GM23338 (cell line): ENCODE data around the gene MCFD2. TPM values are rescaled to one million over a fixed set of nuclear protein-coding genes. Genes with fewer than 3 reads are reported as not detected.

Source experiments
- ATAC-seq: fragments of 200-7000 bp; cut with Tn5 transposase; 3 replicates; pipeline ENCODE4 v1.9.1; 2020
- DNase-seq: peaks from one replicate; pipeline ENCODE4 v3.0.0-alpha.2; 2015; ENCODE audit warnings: low spot score
- H2AFZ ChIP-seq: fragments of 200-600 bp; sonication (generic); 2 replicates; pipeline ENCODE4 v1.8.0; 2016; ENCODE audit warnings: antibody characterized with exemption, mild to moderate bottlenecking, moderate library complexity
- H3F3A ChIP-seq: fragments of 200-600 bp; sonication (generic); replicated peaks from 2 replicates; pipeline ENCODE4 v1.8.0; 2017; ENCODE audit warnings: antibody characterized with exemption, mixed run types, low read depth
- H3K27ac ChIP-seq: fragments of 200-600 bp; sonication (generic); 2 replicates; pipeline ENCODE4 v1.6.1; 2016; ENCODE audit warnings: low read depth
- H3K27me3 ChIP-seq: fragments of 200-600 bp; sonication (generic); 2 replicates; pipeline ENCODE4 v1.8.0; 2016; ENCODE audit warnings: mild to moderate bottlenecking, mixed run types, moderate library complexity; ENCODE audit not compliant: insufficient read depth
- H3K36me3 ChIP-seq: fragments of 200-600 bp; sonication (generic); 2 replicates; pipeline ENCODE4 v1.8.0; 2016; ENCODE audit warnings: mild to moderate bottlenecking; ENCODE audit not compliant: insufficient read depth
- H3K4me1 ChIP-seq: fragments of 200-600 bp; sonication (generic); 2 replicates; pipeline ENCODE4 v1.8.0; 2016; ENCODE audit warnings: mild to moderate bottlenecking, moderate library complexity; ENCODE audit not compliant: insufficient read depth
- H3K4me2 ChIP-seq: fragments of 200-600 bp; sonication (generic); 2 replicates; pipeline ENCODE4 v1.7.1; 2017; ENCODE audit warnings: mixed run types
- H3K4me3 ChIP-seq: fragments of 200-600 bp; sonication (generic); 2 replicates; pipeline ENCODE4 v1.6.1; 2016; ENCODE audit warnings: mixed run types
- H3K79me2 ChIP-seq: fragments of 200-600 bp; sonication (generic); replicated peaks from 2 replicates; pipeline ENCODE4 v1.8.0; 2017; ENCODE audit warnings: mild to moderate bottlenecking; ENCODE audit not compliant: insufficient read depth
- H3K9me2 ChIP-seq: fragments of 200-600 bp; sonication (generic); 2 replicates; pipeline ENCODE4 v1.8.0; 2017; ENCODE audit not compliant: insufficient read depth
- H4K20me1 ChIP-seq: fragments of 200-600 bp; sonication (generic); replicated peaks from 2 replicates; pipeline ENCODE4 v1.8.0; 2017; ENCODE audit warnings: mild to moderate bottlenecking; ENCODE audit not compliant: insufficient read depth
- H3K27ac Mint-ChIP-seq: 2 replicates; pipeline ENCODE4 v1.8.0; 2020; ENCODE audit warnings: inconsistent platforms, mild to moderate bottlenecking, moderate library complexity, mixed read lengths
- H3K27me3 Mint-ChIP-seq: 3 replicates; pipeline ENCODE4 v1.8.0; 2022; ENCODE audit warnings: low read depth, mild to moderate bottlenecking, moderate library complexity, mixed read lengths, inconsistent platforms; ENCODE audit not compliant: insufficient read depth, poor library complexity
- H3K36me3 Mint-ChIP-seq: 3 replicates; pipeline ENCODE4 v1.8.0; 2021; ENCODE audit warnings: low read depth, mild to moderate bottlenecking, inconsistent platforms, moderate library complexity, mixed read lengths
- H3K4me1 Mint-ChIP-seq: 3 replicates; pipeline ENCODE4 v1.8.0; 2020; ENCODE audit warnings: mild to moderate bottlenecking, inconsistent platforms, mixed read lengths
- H3K4me3 Mint-ChIP-seq: 3 replicates; pipeline ENCODE4 v1.8.0; 2021; ENCODE audit warnings: moderate library complexity, mild to moderate bottlenecking, inconsistent platforms, mixed read lengths
- H3K9me3 Mint-ChIP-seq: 3 replicates; pipeline ENCODE4 v1.8.0; 2020; ENCODE audit warnings: moderate library complexity, mild to moderate bottlenecking, inconsistent platforms, mixed read lengths
- CREB1 ChIP-seq: fragments of 250-450 bp; sonication (Bioruptor Pico); IDR thresholded peaks from 2 replicates; pipeline ENCODE4 v1.5.0; 2020; ENCODE audit warnings: low read depth, mild to moderate bottlenecking, moderate library complexity
- EZH2 ChIP-seq: fragments of 200-600 bp; sonication (generic); IDR thresholded peaks from one replicate; pipeline ENCODE4 v1.8.0; 2017; ENCODE audit warnings: antibody characterized with exemption, mild to moderate bottlenecking, low read depth; ENCODE audit not compliant: unreplicated experiment
- EZH2phosphoT487 ChIP-seq: fragments of 200-600 bp; sonication (generic); IDR thresholded peaks from one replicate; pipeline ENCODE4 v1.8.1; 2018; ENCODE audit warnings: antibody characterized with exemption; ENCODE audit not compliant: unreplicated experiment
- JUNB ChIP-seq: IDR thresholded peaks from one replicate; pipeline ENCODE4 v1.6.1; 2016; ENCODE audit warnings: antibody characterized with exemption; ENCODE audit not compliant: unreplicated experiment
- NANOG ChIP-seq: IDR thresholded peaks from 2 replicates; pipeline ENCODE4 v1.6.1; 2016; ENCODE audit warnings: antibody characterized with exemption, borderline replicate concordance
- POLR2AphosphoS5 ChIP-seq: IDR thresholded peaks from 2 replicates; pipeline ENCODE4 v1.6.1; 2016; ENCODE audit warnings: antibody characterized with exemption, low read depth
- STAT1 ChIP-seq: IDR thresholded peaks from one replicate; pipeline ENCODE4 v1.6.1; 2016; ENCODE audit warnings: antibody characterized with exemption; ENCODE audit not compliant: unreplicated experiment
- ZNF114 ChIP-seq: fragments of 250-450 bp; sonication (Bioruptor Pico); IDR thresholded peaks from 2 replicates; pipeline ENCODE4 v1.5.0; 2020; ENCODE audit warnings: mild to moderate bottlenecking, moderate library complexity
- ZNF331 ChIP-seq: fragments of 250-450 bp; sonication (Bioruptor Pico); IDR thresholded peaks from 2 replicates; pipeline ENCODE4 v1.5.0; 2020; ENCODE audit warnings: low read depth, mild to moderate bottlenecking, moderate library complexity
- polyA plus RNA-seq: library from polyadenylated mRNA; unstranded; fragments of >200 nt; fragmentation: Nextera tagmentation; extraction: Ambion mirVana; gene quantifications from 2 replicates; pipeline ENCODE4 v1.2.1, GENCODE V29; 2016
- total RNA-seq: library from RNA; depleted of rRNA; stranded (reverse); fragments of >200 nt; shearing (Covaris generic); gene quantifications from 2 replicates; pipeline ENCODE4 v1.2.3, GENCODE V29; 2014
- TF ChIP-seq, protein P1 (sequence below): IDR thresholded peaks from 2 replicates; pipeline ENCODE4 v1.6.1; 2016; ENCODE audit warnings: antibody characterized with exemption
- TF ChIP-seq, protein P2 (sequence below), 2 experiments: fragments of 200-600 bp in 1 of 2; sonication (generic) in 1 of 2; conservative IDR thresholded peaks; 2 replicates each; pipeline versions ENCODE4 v1.5.1 to v1.6.1; 2016 to 2017; ENCODE audit warnings: antibody characterized with exemption in 2 of 2, low read depth in 2 of 2, mild to moderate bottlenecking in 2 of 2, moderate library complexity in 1 of 2
- TF ChIP-seq, protein P3 (sequence below): IDR thresholded peaks from one replicate; pipeline ENCODE4 v1.6.1; 2018; ENCODE audit warnings: antibody characterized with exemption; ENCODE audit not compliant: unreplicated experiment
- TF ChIP-seq, protein P4 (sequence below): fragments of 250-450 bp; sonication (Bioruptor Pico); IDR thresholded peaks from 2 replicates; pipeline ENCODE4 v1.5.0; 2020; ENCODE audit warnings: mild to moderate bottlenecking, moderate library complexity

Gene MCFD2
- total and polyA plus RNA-seq, 2 experiments from 2014 or later: 55.1 to 91.9 TPM

DNA sequence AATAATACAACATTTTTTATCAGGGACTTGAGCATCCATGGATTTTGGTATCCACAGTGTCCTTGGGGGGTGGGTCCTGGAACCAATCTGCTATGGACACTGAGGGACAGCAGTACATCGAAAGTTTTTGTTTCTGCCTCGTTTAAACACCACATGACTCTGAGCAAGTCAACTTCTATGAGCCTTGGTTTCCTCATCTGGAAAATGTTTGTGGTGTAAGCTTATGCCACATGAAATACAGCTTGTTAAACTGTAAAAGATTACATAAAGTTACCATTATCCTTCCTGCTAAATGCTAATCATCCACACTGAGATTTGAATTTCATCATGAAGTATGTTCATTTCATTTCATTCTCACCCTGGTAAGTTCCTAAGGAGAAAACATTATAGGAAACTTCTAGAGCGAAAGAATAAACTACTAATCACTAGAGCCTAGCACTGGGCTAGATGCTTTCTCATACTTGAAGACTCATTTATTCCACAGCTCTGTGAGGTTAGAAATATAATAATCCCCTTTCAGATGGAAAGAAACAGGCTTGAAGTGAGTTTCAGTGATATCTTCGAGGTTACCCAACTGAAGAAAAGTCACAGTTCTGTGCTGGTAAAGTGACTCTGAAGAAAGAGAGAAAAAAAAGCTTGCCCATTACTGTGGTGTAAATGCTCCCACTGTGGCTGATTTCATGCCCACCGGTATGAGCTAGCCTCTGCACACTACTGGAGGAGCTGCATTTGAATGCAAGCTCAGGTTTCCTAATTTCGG, 29.2 kb downstream of the MCFD2 start:
- H3K9me2 ChIP-seq: no peaks in the 10 kb centered on the region
- no peak overlapping the region for H2AFZ ChIP-seq
- no peaks in the 10 kb centered on the region for H3K79me2 ChIP-seq
- H3K4me3 ChIP-seq: no peak overlapping the region
- Mint-ChIP-seq H3K4me3 (no peak overlapping the region), H3K9me3 (peaks cover 3% of the 10 kb centered on the region; the same call in 1 of the 3 replicates), H3K36me3 (no peaks in the 10 kb centered on the region), H3K27ac (no peak overlapping the region), H3K27me3 (peaks cover 2% of the 10 kb centered on the region), H3K4me1 (peaks cover 7% of the 10 kb centered on the region; the same call in 2 of the 3 replicates)
- H3K4me2 ChIP-seq: no peak overlapping the region
- H4K20me1 ChIP-seq: no peaks in the 10 kb centered on the region
- DNase-seq (no peak), ATAC-seq (no peak)
- TF ChIP-seq NANOG (no peak), POLR2AphosphoS5 (no peak), ZNF331 (no peak), STAT1 (no peak), JUNB (no peak), EZH2phosphoT487 (no peak), CREB1 (CRISPR knock-in tag) (no peak), EZH2 (no peak), ZNF114 (CRISPR knock-in tag) (no peak)
- TF ChIP-seq, protein P1, sequence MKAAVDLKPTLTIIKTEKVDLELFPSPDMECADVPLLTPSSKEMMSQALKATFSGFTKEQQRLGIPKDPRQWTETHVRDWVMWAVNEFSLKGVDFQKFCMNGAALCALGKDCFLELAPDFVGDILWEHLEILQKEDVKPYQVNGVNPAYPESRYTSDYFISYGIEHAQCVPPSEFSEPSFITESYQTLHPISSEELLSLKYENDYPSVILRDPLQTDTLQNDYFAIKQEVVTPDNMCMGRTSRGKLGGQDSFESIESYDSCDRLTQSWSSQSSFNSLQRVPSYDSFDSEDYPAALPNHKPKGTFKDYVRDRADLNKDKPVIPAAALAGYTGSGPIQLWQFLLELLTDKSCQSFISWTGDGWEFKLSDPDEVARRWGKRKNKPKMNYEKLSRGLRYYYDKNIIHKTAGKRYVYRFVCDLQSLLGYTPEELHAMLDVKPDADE: no peak
- TF ChIP-seq, protein P2, sequence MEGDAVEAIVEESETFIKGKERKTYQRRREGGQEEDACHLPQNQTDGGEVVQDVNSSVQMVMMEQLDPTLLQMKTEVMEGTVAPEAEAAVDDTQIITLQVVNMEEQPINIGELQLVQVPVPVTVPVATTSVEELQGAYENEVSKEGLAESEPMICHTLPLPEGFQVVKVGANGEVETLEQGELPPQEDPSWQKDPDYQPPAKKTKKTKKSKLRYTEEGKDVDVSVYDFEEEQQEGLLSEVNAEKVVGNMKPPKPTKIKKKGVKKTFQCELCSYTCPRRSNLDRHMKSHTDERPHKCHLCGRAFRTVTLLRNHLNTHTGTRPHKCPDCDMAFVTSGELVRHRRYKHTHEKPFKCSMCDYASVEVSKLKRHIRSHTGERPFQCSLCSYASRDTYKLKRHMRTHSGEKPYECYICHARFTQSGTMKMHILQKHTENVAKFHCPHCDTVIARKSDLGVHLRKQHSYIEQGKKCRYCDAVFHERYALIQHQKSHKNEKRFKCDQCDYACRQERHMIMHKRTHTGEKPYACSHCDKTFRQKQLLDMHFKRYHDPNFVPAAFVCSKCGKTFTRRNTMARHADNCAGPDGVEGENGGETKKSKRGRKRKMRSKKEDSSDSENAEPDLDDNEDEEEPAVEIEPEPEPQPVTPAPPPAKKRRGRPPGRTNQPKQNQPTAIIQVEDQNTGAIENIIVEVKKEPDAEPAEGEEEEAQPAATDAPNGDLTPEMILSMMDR (conservative IDR thresholded peaks at IDR 0.05; ENCODE audit: low read depth in 2 of 2): no peak
- TF ChIP-seq, protein P3, sequence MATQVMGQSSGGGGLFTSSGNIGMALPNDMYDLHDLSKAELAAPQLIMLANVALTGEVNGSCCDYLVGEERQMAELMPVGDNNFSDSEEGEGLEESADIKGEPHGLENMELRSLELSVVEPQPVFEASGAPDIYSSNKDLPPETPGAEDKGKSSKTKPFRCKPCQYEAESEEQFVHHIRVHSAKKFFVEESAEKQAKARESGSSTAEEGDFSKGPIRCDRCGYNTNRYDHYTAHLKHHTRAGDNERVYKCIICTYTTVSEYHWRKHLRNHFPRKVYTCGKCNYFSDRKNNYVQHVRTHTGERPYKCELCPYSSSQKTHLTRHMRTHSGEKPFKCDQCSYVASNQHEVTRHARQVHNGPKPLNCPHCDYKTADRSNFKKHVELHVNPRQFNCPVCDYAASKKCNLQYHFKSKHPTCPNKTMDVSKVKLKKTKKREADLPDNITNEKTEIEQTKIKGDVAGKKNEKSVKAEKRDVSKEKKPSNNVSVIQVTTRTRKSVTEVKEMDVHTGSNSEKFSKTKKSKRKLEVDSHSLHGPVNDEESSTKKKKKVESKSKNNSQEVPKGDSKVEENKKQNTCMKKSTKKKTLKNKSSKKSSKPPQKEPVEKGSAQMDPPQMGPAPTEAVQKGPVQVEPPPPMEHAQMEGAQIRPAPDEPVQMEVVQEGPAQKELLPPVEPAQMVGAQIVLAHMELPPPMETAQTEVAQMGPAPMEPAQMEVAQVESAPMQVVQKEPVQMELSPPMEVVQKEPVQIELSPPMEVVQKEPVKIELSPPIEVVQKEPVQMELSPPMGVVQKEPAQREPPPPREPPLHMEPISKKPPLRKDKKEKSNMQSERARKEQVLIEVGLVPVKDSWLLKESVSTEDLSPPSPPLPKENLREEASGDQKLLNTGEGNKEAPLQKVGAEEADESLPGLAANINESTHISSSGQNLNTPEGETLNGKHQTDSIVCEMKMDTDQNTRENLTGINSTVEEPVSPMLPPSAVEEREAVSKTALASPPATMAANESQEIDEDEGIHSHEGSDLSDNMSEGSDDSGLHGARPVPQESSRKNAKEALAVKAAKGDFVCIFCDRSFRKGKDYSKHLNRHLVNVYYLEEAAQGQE: no peak
- TF ChIP-seq, protein P4, sequence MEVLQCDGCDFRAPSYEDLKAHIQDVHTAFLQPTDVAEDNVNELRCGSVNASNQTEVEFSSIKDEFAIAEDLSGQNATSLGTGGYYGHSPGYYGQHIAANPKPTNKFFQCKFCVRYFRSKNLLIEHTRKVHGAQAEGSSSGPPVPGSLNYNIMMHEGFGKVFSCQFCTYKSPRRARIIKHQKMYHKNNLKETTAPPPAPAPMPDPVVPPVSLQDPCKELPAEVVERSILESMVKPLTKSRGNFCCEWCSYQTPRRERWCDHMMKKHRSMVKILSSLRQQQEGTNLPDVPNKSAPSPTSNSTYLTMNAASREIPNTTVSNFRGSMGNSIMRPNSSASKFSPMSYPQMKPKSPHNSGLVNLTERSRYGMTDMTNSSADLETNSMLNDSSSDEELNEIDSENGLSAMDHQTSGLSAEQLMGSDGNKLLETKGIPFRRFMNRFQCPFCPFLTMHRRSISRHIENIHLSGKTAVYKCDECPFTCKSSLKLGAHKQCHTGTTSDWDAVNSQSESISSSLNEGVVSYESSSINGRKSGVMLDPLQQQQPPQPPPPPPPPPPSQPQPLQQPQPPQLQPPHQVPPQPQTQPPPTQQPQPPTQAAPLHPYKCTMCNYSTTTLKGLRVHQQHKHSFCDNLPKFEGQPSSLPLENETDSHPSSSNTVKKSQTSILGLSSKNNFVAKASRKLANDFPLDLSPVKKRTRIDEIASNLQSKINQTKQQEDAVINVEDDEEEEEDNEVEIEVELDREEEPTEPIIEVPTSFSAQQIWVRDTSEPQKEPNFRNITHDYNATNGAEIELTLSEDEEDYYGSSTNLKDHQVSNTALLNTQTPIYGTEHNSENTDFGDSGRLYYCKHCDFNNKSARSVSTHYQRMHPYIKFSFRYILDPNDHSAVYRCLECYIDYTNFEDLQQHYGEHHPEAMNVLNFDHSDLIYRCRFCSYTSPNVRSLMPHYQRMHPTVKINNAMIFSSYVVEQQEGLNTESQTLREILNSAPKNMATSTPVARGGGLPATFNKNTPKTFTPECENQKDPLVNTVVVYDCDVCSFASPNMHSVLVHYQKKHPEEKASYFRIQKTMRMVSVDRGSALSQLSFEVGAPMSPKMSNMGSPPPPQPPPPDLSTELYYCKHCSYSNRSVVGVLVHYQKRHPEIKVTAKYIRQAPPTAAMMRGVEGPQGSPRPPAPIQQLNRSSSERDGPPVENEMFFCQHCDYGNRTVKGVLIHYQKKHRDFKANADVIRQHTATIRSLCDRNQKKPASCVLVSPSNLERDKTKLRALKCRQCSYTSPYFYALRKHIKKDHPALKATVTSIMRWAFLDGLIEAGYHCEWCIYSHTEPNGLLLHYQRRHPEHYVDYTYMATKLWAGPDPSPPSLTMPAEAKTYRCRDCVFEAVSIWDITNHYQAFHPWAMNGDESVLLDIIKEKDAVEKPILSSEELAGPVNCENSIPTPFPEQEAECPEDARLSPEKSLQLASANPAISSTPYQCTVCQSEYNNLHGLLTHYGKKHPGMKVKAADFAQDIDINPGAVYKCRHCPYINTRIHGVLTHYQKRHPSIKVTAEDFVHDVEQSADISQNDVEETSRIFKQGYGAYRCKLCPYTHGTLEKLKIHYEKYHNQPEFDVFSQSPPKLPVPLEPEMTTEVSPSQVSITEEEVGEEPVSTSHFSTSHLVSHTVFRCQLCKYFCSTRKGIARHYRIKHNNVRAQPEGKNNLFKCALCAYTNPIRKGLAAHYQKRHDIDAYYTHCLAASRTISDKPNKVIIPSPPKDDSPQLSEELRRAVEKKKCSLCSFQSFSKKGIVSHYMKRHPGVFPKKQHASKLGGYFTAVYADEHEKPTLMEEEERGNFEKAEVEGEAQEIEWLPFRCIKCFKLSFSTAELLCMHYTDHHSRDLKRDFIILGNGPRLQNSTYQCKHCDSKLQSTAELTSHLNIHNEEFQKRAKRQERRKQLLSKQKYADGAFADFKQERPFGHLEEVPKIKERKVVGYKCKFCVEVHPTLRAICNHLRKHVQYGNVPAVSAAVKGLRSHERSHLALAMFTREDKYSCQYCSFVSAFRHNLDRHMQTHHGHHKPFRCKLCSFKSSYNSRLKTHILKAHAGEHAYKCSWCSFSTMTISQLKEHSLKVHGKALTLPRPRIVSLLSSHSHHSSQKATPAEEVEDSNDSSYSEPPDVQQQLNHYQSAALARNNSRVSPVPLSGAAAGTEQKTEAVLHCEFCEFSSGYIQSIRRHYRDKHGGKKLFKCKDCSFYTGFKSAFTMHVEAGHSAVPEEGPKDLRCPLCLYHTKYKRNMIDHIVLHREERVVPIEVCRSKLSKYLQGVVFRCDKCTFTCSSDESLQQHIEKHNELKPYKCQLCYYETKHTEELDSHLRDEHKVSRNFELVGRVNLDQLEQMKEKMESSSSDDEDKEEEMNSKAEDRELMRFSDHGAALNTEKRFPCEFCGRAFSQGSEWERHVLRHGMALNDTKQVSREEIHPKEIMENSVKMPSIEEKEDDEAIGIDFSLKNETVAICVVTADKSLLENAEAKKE (CRISPR knock-in tag): no peak
- no peak overlapping the region for H3K27ac ChIP-seq
- no peaks in the 10 kb centered on the region for H3K4me1 ChIP-seq
- H3K36me3 ChIP-seq: no peaks in the 10 kb centered on the region
- no peaks in the 10 kb centered on the region for H3F3A ChIP-seq
- no peaks in the 10 kb centered on the region for H3K27me3 ChIP-seq
